ENCODE data around the gene TJP3.

Gene TJP3

GRCh38 chr19:3737487-3738205 is 29.5 kb downstream of the TJP3 start:
- H3K4me1 ChIP-seq (ENCODE audit: control insufficient read depth in 1 of 2, insufficient read depth in 2 of 2, low read length in 2 of 2): no peaks in the 10 kb centered on the region
- H3K27ac ChIP-seq (ENCODE audit: low read length): no peak overlapping the region
- no peak overlapping the region for H3K4me3 ChIP-seq (ENCODE audit: low read depth in 1 of 2, low read length in 2 of 2)
- H3K27me3 ChIP-seq (ENCODE audit: low read depth, low read length): no peaks in the 10 kb centered on the region
- H3K36me3 ChIP-seq (ENCODE audit: control insufficient read depth in 1 of 2, insufficient read depth in 2 of 2, low read length in 2 of 2): no peaks in the 10 kb centered on the region
- no peaks in the 10 kb centered on the region for H3K9me3 ChIP-seq (ENCODE audit: control insufficient read depth in 1 of 2, low read length in 2 of 2)

DNA sequence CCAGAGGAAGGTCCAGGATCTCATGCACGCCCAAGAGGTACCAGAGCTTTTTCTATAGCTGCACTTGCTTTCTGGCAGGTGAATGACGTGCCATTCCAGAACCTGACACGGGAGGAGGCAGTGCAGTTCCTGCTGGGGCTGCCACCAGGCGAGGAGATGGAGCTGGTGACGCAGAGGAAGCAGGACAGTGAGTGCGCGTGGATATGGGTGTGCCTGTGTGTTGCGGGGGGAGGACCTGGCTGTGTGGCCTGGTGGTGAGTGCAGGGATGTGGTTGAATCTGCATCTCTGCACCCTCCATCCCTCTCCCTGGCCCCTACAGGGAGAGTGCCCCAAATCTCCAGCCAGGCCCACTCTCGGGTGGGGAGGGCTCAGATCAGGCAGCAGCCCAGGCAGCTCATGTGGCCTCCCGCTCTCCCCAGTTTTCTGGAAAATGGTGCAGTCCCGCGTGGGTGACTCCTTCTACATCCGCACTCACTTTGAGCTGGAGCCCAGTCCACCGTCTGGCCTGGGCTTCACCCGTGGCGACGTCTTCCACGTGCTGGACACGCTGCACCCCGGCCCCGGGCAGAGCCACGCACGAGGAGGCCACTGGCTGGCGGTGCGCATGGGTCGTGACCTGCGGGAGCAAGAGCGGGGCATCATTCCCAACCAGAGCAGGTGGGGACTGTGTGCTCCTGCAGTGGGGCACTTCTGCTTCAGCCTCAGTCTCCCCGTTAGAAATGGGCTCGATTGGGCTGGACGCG is 30.5 kb downstream of the TJP3 start:
- no peaks in the 10 kb centered on the region for H3K4me1 ChIP-seq (ENCODE audit: control insufficient read depth in 1 of 2, insufficient read depth in 2 of 2, low read length in 2 of 2)
- peaks cover 0 to 4% of the 10 kb centered on the region in 2 donors for H3K9me3 ChIP-seq (ENCODE audit: control insufficient read depth in 1 of 2, low read length in 2 of 2)
- H3K36me3 ChIP-seq (ENCODE audit: control insufficient read depth in 1 of 2, insufficient read depth in 2 of 2, low read length in 2 of 2): no peaks in the 10 kb centered on the region

GRCh38 chr19:3740431-3740830 is 32.2 kb downstream of the TJP3 start:
- no peaks in the 10 kb centered on the region for H3K27me3 ChIP-seq (ENCODE audit: low read depth, low read length)
- H3K4me3 ChIP-seq (ENCODE audit: low read depth in 1 of 2, low read length in 2 of 2): no peak overlapping the region
- no peaks in the 10 kb centered on the region for H3K4me1 ChIP-seq (ENCODE audit: control insufficient read depth in 1 of 2, insufficient read depth in 2 of 2, low read length in 2 of 2)
- H3K36me3 ChIP-seq (ENCODE audit: control insufficient read depth in 1 of 2, insufficient read depth in 2 of 2, low read length in 2 of 2): no peaks in the 10 kb centered on the region
- H3K27ac ChIP-seq (ENCODE audit: low read length): no peak overlapping the region
- peaks cover 0 to 4% of the 10 kb centered on the region in 2 donors for H3K9me3 ChIP-seq (ENCODE audit: control insufficient read depth in 1 of 2, low read length in 2 of 2)

More for the DNA sequence above, 30.5 kb downstream of the TJP3 start:
- Histone ChIP-seq H3K27me3 (ENCODE audit: low read depth, low read length) (no peaks in the 10 kb centered on the region), H3K4me3 (ENCODE audit: low read depth in 1 of 2, low read length in 2 of 2) (no peak overlapping the region), H3K27ac (ENCODE audit: low read length) (no peak overlapping the region)

GRCh38 chr19:3743486-3743885 is 35.3 kb downstream of the TJP3 start:
- no peaks in the 10 kb centered on the region for H3K4me1 ChIP-seq (ENCODE audit: control insufficient read depth in 1 of 2, insufficient read depth in 2 of 2, low read length in 2 of 2)
- H3K4me3 ChIP-seq (ENCODE audit: low read depth in 1 of 2, low read length in 2 of 2): no peak overlapping the region
- no peaks in the 10 kb centered on the region for H3K27me3 ChIP-seq (ENCODE audit: low read depth, low read length)
- no peaks in the 10 kb centered on the region for H3K36me3 ChIP-seq (ENCODE audit: control insufficient read depth in 1 of 2, insufficient read depth in 2 of 2, low read length in 2 of 2)
- H3K9me3 ChIP-seq (ENCODE audit: control insufficient read depth in 1 of 2, low read length in 2 of 2): peaks cover 0 to 4% of the 10 kb centered on the region in 2 donors
- no peak overlapping the region for H3K27ac ChIP-seq (ENCODE audit: low read length)

DNA sequence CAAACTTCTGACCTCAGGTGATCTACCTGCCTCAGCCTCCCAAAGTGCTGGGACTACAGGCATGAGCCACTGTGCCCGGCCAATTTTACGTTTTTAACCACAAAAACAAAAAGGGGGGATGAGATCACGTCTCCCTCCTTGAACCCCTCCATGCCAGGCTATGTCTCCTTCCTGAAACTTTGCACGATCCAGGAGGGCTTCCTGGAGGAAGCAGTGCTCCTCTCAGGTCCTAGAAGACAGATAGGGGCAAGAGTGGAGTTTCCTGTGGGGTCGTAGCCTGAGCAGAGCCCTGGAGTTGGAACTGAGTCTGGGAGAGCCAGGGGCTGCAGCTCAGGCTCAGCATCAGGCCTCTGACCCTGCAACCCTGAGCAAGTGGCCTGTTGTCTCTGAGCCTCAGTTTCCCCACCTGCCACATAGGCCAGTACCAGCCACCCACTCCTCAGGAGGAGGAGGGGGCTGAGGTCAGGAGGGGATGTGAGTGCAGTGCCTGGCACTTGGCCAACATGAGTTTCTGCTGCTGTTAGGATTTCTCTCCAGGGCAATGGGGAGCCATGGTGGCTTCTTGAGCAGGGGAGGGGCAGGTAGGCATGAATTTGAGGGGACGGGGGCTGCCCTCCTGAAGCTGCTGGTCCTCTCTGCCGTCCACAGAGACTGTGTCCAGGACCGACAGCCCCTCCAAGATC is 37.3 kb downstream of the TJP3 start:
- H3K4me3 ChIP-seq (ENCODE audit: low read depth in 1 of 2, low read length in 2 of 2): no peak overlapping the region
- H3K9me3 ChIP-seq (ENCODE audit: control insufficient read depth in 1 of 2, low read length in 2 of 2): peaks cover 0 to 4% of the 10 kb centered on the region in 2 donors
- peaks cover 9 to 12% of the 10 kb centered on the region in 2 donors for H3K36me3 ChIP-seq (ENCODE audit: control insufficient read depth in 1 of 2, insufficient read depth in 2 of 2, low read length in 2 of 2)
- no peaks in the 10 kb centered on the region for H3K4me1 ChIP-seq (ENCODE audit: control insufficient read depth in 1 of 2, insufficient read depth in 2 of 2, low read length in 2 of 2)
- H3K27me3 ChIP-seq (ENCODE audit: low read depth, low read length): no peaks in the 10 kb centered on the region
- no peak overlapping the region for H3K27ac ChIP-seq (ENCODE audit: low read length)

DNA sequence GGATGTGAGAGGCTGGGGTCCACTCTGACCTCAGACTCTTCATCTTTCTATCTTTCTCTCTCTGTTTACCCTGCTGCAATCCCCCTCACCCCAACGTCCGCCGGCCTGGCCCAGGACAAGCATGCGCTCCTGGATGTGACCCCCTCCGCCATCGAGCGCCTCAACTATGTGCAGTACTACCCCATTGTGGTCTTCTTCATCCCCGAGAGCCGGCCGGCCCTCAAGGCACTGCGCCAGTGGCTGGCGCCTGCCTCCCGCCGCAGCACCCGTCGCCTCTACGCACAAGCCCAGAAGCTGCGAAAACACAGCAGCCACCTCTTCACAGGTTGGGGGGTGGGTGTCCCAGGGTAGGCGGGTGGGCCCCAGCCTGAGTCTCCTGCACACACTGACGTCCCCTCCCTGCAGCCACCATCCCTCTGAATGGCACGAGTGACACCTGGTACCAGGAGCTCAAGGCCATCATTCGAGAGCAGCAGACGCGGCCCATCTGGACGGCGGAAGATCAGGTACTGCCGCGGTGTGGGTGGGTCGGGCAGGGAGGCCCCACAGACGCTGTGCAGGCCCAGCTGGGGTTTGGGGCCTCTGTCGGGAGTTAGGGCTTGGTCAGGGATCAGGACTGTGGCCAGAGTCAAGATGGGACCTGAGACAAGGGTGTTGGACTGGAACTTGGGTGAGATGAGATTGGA is 38.3 kb downstream of the TJP3 start:
- H3K27ac ChIP-seq (ENCODE audit: low read length): no peak overlapping the region
- H3K36me3 ChIP-seq (ENCODE audit: control insufficient read depth in 1 of 2, insufficient read depth in 2 of 2, low read length in 2 of 2): peaks cover 14 to 22% of the 10 kb centered on the region in 2 donors

DNA sequence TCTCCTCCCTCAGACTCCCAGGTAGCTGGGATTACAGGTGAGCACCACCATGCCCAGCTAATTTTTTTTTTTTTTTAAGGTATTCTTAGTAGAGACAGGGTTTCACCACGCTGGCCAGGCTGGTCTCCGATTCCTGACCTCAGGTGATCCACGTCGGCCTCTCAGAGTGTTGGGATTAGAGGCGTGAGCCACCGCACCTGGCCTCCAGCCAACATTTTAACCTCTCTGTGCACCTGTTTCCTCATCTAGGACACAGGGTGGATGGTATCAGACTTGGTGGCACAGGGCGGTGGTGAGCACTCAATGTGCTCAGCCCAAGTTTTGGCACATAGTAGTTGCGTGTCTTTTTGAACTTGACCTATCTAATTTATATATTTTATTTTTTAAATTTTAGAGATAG is 40.8 kb downstream of the TJP3 start:
- no peaks in the 10 kb centered on the region for H3K9me3 ChIP-seq (ENCODE audit: control insufficient read depth in 1 of 2, low read length in 2 of 2)
- no peak overlapping the region for H3K4me3 ChIP-seq (ENCODE audit: low read depth in 1 of 2, low read length in 2 of 2)
- H3K27me3 ChIP-seq (ENCODE audit: low read depth, low read length): no peaks in the 10 kb centered on the region
- no peaks in the 10 kb centered on the region for H3K4me1 ChIP-seq (ENCODE audit: control insufficient read depth in 1 of 2, insufficient read depth in 2 of 2, low read length in 2 of 2)
- H3K36me3 ChIP-seq (ENCODE audit: control insufficient read depth in 1 of 2, insufficient read depth in 2 of 2, low read length in 2 of 2): peaks cover 14 to 41% of the 10 kb centered on the region in 2 donors
- H3K27ac ChIP-seq (ENCODE audit: low read length): no peak overlapping the region

More for the DNA sequence above, 38.3 kb downstream of the TJP3 start:
- no peak overlapping the region for H3K4me3 ChIP-seq (ENCODE audit: low read depth in 1 of 2, low read length in 2 of 2)
- H3K27me3 ChIP-seq (ENCODE audit: low read depth, low read length): no peaks in the 10 kb centered on the region
- no peaks in the 10 kb centered on the region for H3K4me1 ChIP-seq (ENCODE audit: control insufficient read depth in 1 of 2, insufficient read depth in 2 of 2, low read length in 2 of 2)
- H3K9me3 ChIP-seq (ENCODE audit: control insufficient read depth in 1 of 2, low read length in 2 of 2): peaks cover 0 to 4% of the 10 kb centered on the region in 2 donors

GRCh38 chr19:3750211-3750610 is 42.0 kb downstream of the TJP3 start:
- Histone ChIP-seq H3K27me3 (ENCODE audit: low read depth, low read length) (no peaks in the 10 kb centered on the region), H3K36me3 (ENCODE audit: control insufficient read depth in 1 of 2, insufficient read depth in 2 of 2, low read length in 2 of 2) (peaks cover 14 to 46% of the 10 kb centered on the region in 2 donors), H3K4me3 (ENCODE audit: low read depth in 1 of 2, low read length in 2 of 2) (no peak overlapping the region), H3K4me1 (ENCODE audit: control insufficient read depth in 1 of 2, insufficient read depth in 2 of 2, low read length in 2 of 2) (no peaks in the 10 kb centered on the region), H3K27ac (ENCODE audit: low read length) (no peak overlapping the region), H3K9me3 (ENCODE audit: control insufficient read depth in 1 of 2, low read length in 2 of 2) (no peaks in the 10 kb centered on the region)

GRCh38 chr19:3751236-3751635 is 43.1 kb downstream of the TJP3 start:
- Histone ChIP-seq H3K36me3 (ENCODE audit: control insufficient read depth in 1 of 2, insufficient read depth in 2 of 2, low read length in 2 of 2) (peaks cover 14 to 46% of the 10 kb centered on the region in 2 donors), H3K4me3 (ENCODE audit: low read depth in 1 of 2, low read length in 2 of 2) (no peak overlapping the region), H3K9me3 (ENCODE audit: control insufficient read depth in 1 of 2, low read length in 2 of 2) (no peaks in the 10 kb centered on the region)

DNA sequence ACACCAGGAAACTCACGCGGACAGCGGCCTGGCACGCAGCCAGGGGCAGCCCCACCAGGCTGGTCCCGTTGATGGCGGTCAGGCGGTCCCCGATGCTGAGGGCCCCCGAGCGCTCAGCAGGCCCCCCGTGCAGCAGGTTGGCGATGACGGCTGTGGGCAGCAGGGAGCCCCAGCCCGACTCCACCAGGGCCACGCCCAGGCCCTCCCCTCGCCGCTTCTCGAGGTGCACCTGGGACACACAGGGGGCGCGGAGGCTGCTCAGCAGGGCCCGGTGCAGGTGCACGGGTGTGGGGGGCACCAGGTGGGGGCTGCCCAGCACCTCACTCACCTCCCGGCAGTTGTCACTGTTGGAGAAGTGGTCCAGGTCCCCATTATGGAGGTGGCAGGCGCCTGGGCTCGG is 44.3 kb downstream of the TJP3 start:
- Histone ChIP-seq H3K4me3 (ENCODE audit: low read depth in 1 of 2, low read length in 2 of 2) (no peak overlapping the region), H3K27ac (ENCODE audit: low read length) (no peak overlapping the region), H3K27me3 (ENCODE audit: low read depth, low read length) (no peaks in the 10 kb centered on the region), H3K36me3 (ENCODE audit: control insufficient read depth in 1 of 2, insufficient read depth in 2 of 2, low read length in 2 of 2) (peaks cover 16 to 52% of the 10 kb centered on the region in 2 donors), H3K9me3 (ENCODE audit: control insufficient read depth in 1 of 2, low read length in 2 of 2) (no peaks in the 10 kb centered on the region), H3K4me1 (ENCODE audit: control insufficient read depth in 1 of 2, insufficient read depth in 2 of 2, low read length in 2 of 2) (peaks cover 0 to 3% of the 10 kb centered on the region in 2 donors)

More at GRCh38 chr19:3751236-3751635, 43.1 kb downstream of the TJP3 start:
- Histone ChIP-seq H3K27me3 (ENCODE audit: low read depth, low read length) (no peaks in the 10 kb centered on the region), H3K27ac (ENCODE audit: low read length) (no peak overlapping the region), H3K4me1 (ENCODE audit: control insufficient read depth in 1 of 2, insufficient read depth in 2 of 2, low read length in 2 of 2) (no peaks in the 10 kb centered on the region)
